NOMO-1 treated with DMSO at 0.1 percent for 48 hours (cell line): ENCODE results near the gene CNTNAP1.
"Not testable (repeated sequence)": the region's sequence is repeated elsewhere in the genome, so short reads cannot be mapped to it uniquely, and the experiment has no call there.

Experiments
- DNase-seq: peaks from one replicate; lab custom pipeline; 2025; ENCODE audit not compliant: unreplicated experiment; lab: John Stamatoyannopoulos, UW

CNTNAP1 gene

GRCh38 chr17:42681976-42682721, at the start of gene CNTNAP1:
Gene CNTNAP1 (plus strand): TSS chr17:42682531. CDS start chr17:42682830, 299 bp downstream.
- DNase-seq = no peak

GRCh38 chr17:42632949-42633444, 49.3 kb upstream of the CNTNAP1 start:
- no peak for DNase-seq

- DNase-seq = no peak
These were observed 42.7 kb upstream of the CNTNAP1 start for GRCh38 chr17:42639525-42640113.

DNA sequence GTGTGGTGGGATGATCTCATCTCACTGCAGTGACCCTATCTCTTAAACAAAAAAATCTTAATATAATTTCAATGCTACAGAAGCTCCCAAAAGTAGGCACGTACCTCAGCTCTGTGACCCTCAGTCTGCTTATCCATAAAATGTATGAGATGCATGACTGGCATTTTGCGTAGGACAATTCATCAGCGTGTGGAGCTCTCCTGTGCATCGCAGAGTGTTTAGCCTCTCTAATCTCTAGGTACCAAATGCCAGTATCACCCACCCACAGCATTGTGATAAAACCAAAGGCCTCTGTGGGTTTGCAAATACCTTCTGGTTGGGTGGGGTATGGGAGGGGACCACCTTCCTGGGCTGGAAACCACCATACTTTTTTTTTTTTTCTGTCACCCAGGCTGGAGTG, 42.2 kb upstream of the CNTNAP1 start:
- no peak for DNase-seq

DNA sequence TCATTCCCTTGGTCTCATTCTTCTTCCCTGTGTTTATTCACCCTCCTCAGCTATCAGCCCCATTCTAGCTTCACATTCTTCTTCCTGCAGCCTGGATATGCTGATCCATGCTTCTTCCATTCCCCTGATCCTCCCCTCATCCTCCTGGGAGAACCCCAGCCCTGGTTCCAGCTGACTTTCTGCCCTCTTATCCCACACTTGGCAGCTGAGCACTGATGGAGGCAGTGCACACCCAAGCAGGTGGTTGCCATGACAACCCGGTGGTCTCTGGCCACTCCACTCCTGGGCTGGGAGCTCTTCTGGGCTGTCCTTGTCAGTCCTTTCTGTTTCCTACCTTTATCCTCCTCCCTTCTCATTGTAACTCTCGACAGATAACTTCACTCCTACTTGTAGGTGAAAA, 40.0 kb upstream of the CNTNAP1 start:
- no peak for DNase-seq

GRCh38 chr17:42647778-42648177, 34.6 kb upstream of the CNTNAP1 start:
- DNase-seq = no peak

- peak; percentile 63 for DNase-seq
These were observed 30.9 kb upstream of the CNTNAP1 start for GRCh38 chr17:42651392-42651791.

DNA sequence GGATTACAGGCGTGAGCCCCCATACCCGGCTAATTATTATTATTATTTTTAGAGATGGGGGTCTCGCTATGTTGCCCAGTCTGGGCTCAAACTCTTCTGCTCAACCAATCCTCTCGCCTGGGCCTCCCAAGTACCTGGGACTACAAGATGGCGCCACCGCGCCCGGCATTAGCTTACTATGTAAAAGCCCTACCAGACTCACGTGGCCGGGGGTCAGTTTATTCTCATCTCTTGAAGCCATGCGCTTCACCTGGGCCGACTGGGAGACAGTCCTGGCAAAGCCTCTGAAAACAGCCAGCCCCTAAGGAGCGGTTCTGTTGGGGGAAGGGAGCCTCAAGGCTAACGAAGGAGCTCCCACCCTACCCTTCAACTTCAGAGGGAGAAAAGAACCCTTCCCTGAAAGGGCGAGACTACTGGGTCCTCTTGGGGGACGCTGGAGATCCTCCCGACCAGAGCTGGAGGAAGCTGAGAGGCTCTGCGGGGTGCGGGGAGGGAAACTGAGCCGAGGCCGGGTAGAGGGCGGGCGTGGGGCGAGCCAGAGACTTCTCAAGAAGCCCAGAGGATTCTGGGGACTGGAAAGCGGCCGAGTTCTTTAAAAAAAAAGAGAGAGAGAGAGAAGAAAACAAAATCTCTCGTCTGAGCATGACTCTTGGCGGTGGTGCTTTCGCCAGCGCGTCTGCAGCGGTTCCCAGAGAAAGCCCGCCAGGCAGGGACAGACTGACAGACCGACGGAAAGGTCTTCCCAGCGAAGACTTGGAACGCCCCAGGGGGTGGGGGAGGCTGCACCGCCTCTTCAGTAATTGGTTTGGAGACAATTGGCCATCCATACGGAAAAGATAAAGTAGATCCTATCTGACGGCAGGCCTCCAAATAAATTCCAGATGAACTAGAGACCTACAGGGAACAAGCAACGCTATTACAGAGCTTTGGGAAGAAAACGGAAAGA, 28.9 kb upstream of the CNTNAP1 start:
- DNase-seq = no peak

DNA sequence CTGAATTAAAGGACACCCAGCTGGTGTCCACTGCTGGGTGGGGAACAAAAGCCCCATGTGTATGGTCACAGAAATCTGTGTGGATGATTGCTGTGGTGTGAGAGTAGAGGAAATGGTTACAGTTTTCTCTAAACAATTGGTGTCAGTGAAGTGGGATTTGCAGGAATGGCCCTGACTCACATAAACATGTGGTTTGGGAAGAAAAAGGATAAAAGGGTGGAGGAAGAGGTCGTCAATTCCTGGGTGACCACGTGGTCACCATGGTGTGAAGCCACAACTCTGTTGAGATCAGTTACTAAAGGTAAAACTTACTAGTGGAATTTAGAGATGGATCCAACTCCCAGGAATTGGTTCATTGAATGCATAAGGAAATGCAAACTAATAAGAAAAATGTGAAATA, 26.8 kb upstream of the CNTNAP1 start:
- no peak for DNase-seq

- no peak for DNase-seq
These were observed 24.3 kb upstream of the CNTNAP1 start for GRCh38 chr17:42657824-42658588.

DNA sequence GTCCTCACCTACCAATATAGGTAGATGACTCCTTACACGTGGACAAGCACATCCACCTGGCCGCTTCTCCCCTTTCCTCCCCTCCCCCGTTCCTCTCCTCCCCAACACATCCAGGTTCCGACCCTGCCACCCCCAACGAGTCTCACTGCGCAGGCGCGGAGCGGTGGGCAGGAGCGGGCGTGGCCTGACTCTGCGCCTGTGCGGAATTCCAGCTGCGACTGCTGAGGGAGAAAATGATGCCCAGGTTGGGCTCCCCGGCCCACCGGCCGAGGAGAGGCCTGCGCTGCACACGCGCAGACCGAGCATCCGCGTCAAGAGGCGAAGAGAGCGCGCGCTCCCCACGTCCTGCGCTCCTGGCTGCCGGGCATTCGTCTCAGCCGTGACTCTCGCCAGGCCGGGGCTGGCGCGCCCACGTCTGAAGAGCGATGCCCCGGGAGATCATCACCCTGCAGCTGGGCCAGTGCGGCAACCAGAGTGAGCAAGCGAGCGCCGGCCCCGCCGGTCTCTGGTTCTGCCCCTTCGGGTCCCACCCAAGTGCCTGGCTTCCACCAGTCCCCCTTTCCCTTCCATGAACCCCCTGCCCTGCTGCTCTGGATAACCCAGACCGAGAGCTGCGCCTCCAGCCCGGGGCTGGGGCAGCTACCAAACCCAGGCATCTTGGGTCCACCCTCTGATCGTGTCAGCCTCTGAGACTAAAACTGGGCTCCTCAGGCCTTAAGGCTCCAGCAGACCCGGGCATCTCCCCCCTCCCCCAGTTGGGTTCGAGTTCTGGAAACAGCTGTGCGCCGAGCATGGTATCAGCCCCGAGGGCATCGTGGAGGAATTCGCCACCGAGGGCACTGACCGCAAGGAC, 23.0 kb upstream of the CNTNAP1 start, which contains the start of gene TUBG2:
TUBG2 (plus strand) TSS at position 206 of the 853 bp plus-strand sequence; CDS start at position 426, 220 bp downstream.
- peak; percentile 44 for DNase-seq

DNA sequence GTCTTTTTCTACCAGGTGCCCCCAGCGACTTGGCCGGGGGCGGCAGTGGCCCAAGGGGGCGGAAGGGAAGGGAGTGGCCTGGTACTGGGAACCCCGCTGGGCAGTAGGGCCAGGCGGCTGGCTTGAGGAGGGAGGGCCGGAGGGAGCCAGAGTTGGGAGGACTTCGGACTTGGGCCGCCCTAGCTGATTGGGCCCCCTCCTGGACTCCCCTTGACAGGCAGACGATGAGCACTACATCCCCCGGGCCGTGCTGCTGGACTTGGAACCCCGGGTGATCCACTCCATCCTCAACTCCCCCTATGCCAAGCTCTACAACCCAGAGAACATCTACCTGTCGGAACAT, 22.4 kb upstream of the CNTNAP1 start:
- not testable (repeated sequence) for DNase-seq

DNA sequence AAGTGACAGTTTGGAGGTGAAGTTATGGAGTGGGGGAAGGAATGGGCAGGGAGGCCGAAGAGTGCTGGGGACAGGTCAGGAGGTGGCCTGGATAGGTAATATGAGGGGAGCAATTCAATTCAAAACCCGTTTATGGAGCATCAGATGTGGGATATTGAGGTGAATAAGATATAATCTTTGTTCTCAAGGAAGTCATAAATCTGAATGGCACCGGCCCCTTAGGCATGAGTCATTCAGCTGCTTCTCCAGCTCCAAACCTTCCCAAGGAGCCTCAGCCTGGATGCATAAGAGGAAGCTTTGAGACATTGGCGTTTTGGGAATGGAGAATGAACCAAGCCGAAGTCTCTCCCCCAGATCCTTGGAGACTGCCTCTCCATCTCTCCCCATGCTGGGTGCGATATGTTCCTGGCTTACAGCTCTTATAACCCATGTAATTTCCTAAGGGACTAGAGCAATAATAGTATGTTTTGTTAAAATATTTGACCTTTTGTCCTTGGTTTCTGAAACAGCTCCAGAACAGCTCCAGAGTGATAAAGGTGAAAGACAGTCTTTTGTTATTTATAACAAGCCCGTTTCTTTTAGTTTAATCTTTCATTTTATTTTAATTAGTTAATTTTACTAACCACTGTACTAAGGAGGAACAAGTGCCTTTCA, 21.5 kb upstream of the CNTNAP1 start:
- DNase-seq = no peak

DNA sequence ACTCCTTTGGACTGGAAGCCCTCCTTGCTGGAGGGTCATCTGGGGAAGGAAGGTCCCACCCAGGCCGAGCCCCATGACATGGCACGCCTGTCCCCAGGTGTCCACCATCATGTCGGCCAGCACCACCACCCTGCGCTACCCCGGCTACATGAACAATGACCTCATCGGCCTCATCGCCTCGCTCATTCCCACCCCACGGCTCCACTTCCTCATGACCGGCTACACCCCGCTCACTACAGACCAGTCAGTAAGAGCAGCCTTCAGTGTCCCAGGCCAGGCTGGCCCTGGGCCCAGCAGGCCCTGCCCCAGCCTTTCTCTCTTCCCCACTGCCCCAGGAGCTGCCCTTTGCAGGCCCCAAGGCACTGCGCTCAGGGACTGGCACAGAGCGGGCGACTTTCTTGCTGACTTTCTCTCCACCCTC, 16.7 kb upstream of the CNTNAP1 start:
- no peak for DNase-seq

DNA sequence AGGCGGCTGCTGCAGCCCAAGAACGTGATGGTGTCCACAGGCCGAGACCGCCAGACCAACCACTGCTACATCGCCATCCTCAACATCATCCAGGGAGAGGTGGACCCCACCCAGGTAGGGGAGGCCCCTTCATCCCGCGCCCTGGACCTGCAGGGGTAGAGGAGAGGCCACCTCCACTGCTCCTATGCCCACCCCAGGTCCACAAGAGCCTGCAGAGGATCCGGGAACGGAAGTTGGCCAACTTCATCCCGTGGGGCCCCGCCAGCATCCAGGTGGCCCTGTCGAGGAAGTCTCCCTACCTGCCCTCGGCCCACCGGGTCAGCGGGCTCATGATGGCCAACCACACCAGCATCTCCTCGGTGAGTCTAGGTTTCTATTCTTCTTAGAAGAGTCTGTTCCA, 16.2 kb upstream of the CNTNAP1 start:
- DNase-seq = not testable (repeated sequence)

- no peak for DNase-seq
These were observed 15.0 kb upstream of the CNTNAP1 start for GRCh38 chr17:42667088-42667951.

GRCh38 chr17:42669705-42669976, 12.7 kb upstream of the CNTNAP1 start:
- DNase-seq = no peak

GRCh38 chr17:42669977-42670788, 12.1 kb upstream of the CNTNAP1 start:
- DNase-seq = no peak
